Endothelial cell of umbilical vein (primary cell): Measurements from ENCODE around the gene CEP350. TPM values are rescaled to one million over a fixed set of nuclear protein-coding genes. Genes with fewer than 3 reads are reported as not detected.

Source experiments
- BruUV-seq: library from RNA; stranded (reverse); fragments of 400-500 nt; replicated peaks from 2 replicates; lab custom pipeline; 2021; lab: Mats Ljungman, UMichigan
- CTCF ChIA-PET: fragments of 300-600, 350-600 bp; sonication (Branson Sonifier 250); formaldehyde crosslinking; loops from one replicate; lab custom pipeline; 2021; ENCODE audit warnings: antibody characterized with exemption, inconsistent platforms; lab: Charles Lee
- POLR2A ChIA-PET: fragments of 300-600, 350-600 bp; sonication (Branson Sonifier 250); formaldehyde crosslinking; loops from one replicate; lab custom pipeline; 2021; ENCODE audit warnings: antibody characterized with exemption, inconsistent platforms; lab: Charles Lee
- DNase-seq: peaks from one replicate; pipeline ENCODE4 v3.0.0-alpha.2; 2011; ENCODE audit warnings: low read depth, low spot score
- FAIRE-seq: peaks from 2 replicates; lab custom pipeline; 2011; peaks lifted over from hg19 to GRCh38; lab: Jason Lieb, UNC
- H2AFZ ChIP-seq: 2 replicates; pipeline ENCODE4 v1.6.0; 2012; ENCODE audit warnings: low read depth, low read length, control low read depth, inconsistent platforms
- H3K27ac ChIP-seq: 2 replicates; pipeline ENCODE4 v1.5.1; 2011; ENCODE audit warnings: low read depth, mild to moderate bottlenecking, control low read depth, low read length, moderate library complexity; ENCODE audit not compliant: insufficient read depth
- H3K27me3 ChIP-seq, 2 experiments: 2 replicates each; pipeline versions ENCODE4 v1.6.0 to v1.6.1; 2011; ENCODE audit warnings: low read length in 2 of 2, mixed read lengths in 1 of 2; ENCODE audit not compliant: control insufficient read depth in 2 of 2, insufficient read depth in 2 of 2
- H3K36me3 ChIP-seq, 2 experiments: 2 replicates in 1 of 2; 3 replicates in 1 of 2; pipeline ENCODE4 v1.5.1; 2011; ENCODE audit warnings: low read length in 2 of 2, mild to moderate bottlenecking in 1 of 2, moderate library complexity in 1 of 2; ENCODE audit not compliant: control insufficient read depth in 2 of 2, insufficient read depth in 2 of 2; ENCODE audit errors: extremely low read depth in 1 of 2
- H3K4me1 ChIP-seq: 3 replicates; pipeline ENCODE4 v1.5.1; 2011; ENCODE audit warnings: mild to moderate bottlenecking, low read length; ENCODE audit not compliant: control insufficient read depth, insufficient read depth; ENCODE audit errors: extremely low read depth
- H3K4me2 ChIP-seq: 2 replicates; pipeline ENCODE4 v1.6.1; 2011; ENCODE audit warnings: low read length, control low read depth, mixed read lengths; ENCODE audit not compliant: insufficient read depth
- H3K4me3 ChIP-seq, 3 experiments: fragments of 200-600 bp in 1 of 3; sonication (generic), shearing (Covaris generic) in 1 of 3; replicated peaks in 1 of 3; 2 replicates each; pipeline ENCODE4 v1.5.1; 2011 to 2016; ENCODE audit warnings: control low read depth in 3 of 3, low read length in 3 of 3, mild to moderate bottlenecking in 2 of 3, inconsistent platforms in 1 of 3, low read depth in 1 of 3, moderate library complexity in 1 of 3; ENCODE audit not compliant: insufficient read depth in 1 of 3
- H3K79me2 ChIP-seq: 2 replicates; pipeline ENCODE4 v1.6.0; 2012; ENCODE audit warnings: low read length, inconsistent platforms; ENCODE audit not compliant: control insufficient read depth, insufficient read depth
- H3K9ac ChIP-seq: replicated peaks from 2 replicates; pipeline ENCODE3; 2011; ENCODE audit warnings: low read length, control low read depth; ENCODE audit not compliant: insufficient read depth; ENCODE audit errors: extremely low read depth
- H3K9me1 ChIP-seq: replicated peaks from 3 replicates; pipeline ENCODE4 v1.6.0; 2011; ENCODE audit warnings: mild to moderate bottlenecking, low read length; ENCODE audit not compliant: control insufficient read depth, insufficient read depth; ENCODE audit errors: extremely low read depth
- H3K9me3 ChIP-seq: replicated peaks from 2 replicates; pipeline ENCODE4 v1.5.1; 2012; ENCODE audit warnings: low read length, inconsistent platforms; ENCODE audit not compliant: control insufficient read depth, insufficient read depth
- H4K20me1 ChIP-seq: replicated peaks from 2 replicates; pipeline ENCODE3; 2011; ENCODE audit warnings: mild to moderate bottlenecking, low read length; ENCODE audit not compliant: control insufficient read depth, insufficient read depth; ENCODE audit errors: extremely low read depth
- CTCF ChIP-seq, 2 donors: IDR thresholded peaks; 1 replicate in 1 of 2; 2 replicates in 1 of 2; pipeline ENCODE4 v1.5.1; 2011; ENCODE audit warnings: low read length in 2 of 2, mild to moderate bottlenecking in 2 of 2, moderate library complexity in 2 of 2, control low read depth in 1 of 2, inconsistent platforms in 1 of 2, low read depth in 1 of 2; ENCODE audit not compliant: insufficient read depth in 1 of 2; ENCODE audit errors: extremely low read depth in 1 of 2
- EZH2 ChIP-seq: IDR thresholded peaks from 2 replicates; pipeline ENCODE4 v1.6.1; 2012; ENCODE audit warnings: borderline replicate concordance, low read depth, mild to moderate bottlenecking, moderate library complexity, low read length, inconsistent platforms; ENCODE audit not compliant: severe bottlenecking
- FOS ChIP-seq: IDR thresholded peaks from 2 replicates; pipeline ENCODE4 v1.6.1; 2011; ENCODE audit warnings: mild to moderate bottlenecking, low read length, moderate library complexity, borderline replicate concordance; ENCODE audit not compliant: insufficient read depth
- GATA2 ChIP-seq: IDR thresholded peaks from 2 replicates; pipeline ENCODE4 v1.7.0; 2011; ENCODE audit warnings: low read depth, mild to moderate bottlenecking, moderate library complexity, mixed read lengths, low read length; ENCODE audit not compliant: insufficient read length, insufficient read depth
- JUN ChIP-seq: IDR thresholded peaks from 2 replicates; pipeline ENCODE4 v1.6.1; 2011; ENCODE audit warnings: borderline replicate concordance, low read depth; ENCODE audit not compliant: insufficient read length, insufficient read depth
- MAX ChIP-seq: IDR thresholded peaks from 2 replicates; pipeline ENCODE4 v1.6.1; 2011; ENCODE audit not compliant: insufficient read depth, insufficient read length
- MYC ChIP-seq: IDR thresholded peaks from one replicate; pipeline ENCODE4 v1.6.1; 2011; ENCODE audit warnings: mild to moderate bottlenecking, low read depth, low read length
- POLR2A ChIP-seq: IDR thresholded peaks from 2 replicates; pipeline ENCODE4 v1.6.1; 2012; ENCODE audit warnings: low read depth, mild to moderate bottlenecking, control low read depth, low read length
- POLR2AphosphoS5 ChIP-seq: IDR thresholded peaks from 2 replicates; pipeline ENCODE4 v1.6.1; 2012; ENCODE audit warnings: low read depth, mild to moderate bottlenecking, control low read depth, low read length, moderate library complexity; ENCODE audit not compliant: insufficient read depth
- dilution Hi-C: fragments of 300-500 bp; cut with MboI; formaldehyde crosslinking; loops from one replicate; pipeline ENCODE4 v1.15.0; 2019; ENCODE audit warnings: low sequenced_read_pairs; ENCODE audit not compliant: extremely low pct_ligation_motif_present
- intact Hi-C: fragments of 100-400 bp; cut with micrococcal nuclease; formaldehyde crosslinking; loops from one replicate; pipeline ENCODE4 v1.10.0; 2022
- polyA plus RNA-seq, 4 experiments: library from polyadenylated mRNA; depleted of rRNA in 3 of 4; stranded (reverse) in 3 of 4; unstranded in 1 of 4; fragments of >200 nt; gene quantifications; 2 replicates each; pipeline versions ENCODE4 v1.2.1 to v1.2.3, GENCODE V29; 2011 to 2012; ENCODE audit warnings: missing spikeins in 1 of 4
- total RNA-seq: library from RNA; stranded (reverse); gene quantifications from 2 replicates; pipeline ENCODE4 v1.2.3, GENCODE V29; 2021

Gene CEP350
- total and polyA plus RNA-seq, 2 donors (not counting 3 experiments of a cell fraction or from before 2014, with no cell fraction given), result 4.8 to 30.1 TPM

GRCh38 chr1:180116964-180117763, 162.6 kb downstream of the CEP350 start:
- ChIA-PET POLR2A (no interaction called here), CTCF (interaction anchor here (1.5 kb wide), 1 partner anchor 16 kb away, joined by 4 read pairs; no protein-coding TSS in a partner anchor)
- Histone ChIP-seq H3K27me3 (no peaks in the 10 kb centered on the region), H4K20me1 (no peaks in the 10 kb centered on the region), H3K4me3 (no peak overlapping the region), H3K4me2 (no peak overlapping the region), H2AFZ (no peak overlapping the region), H3K79me2 (no peaks in the 10 kb centered on the region), H3K9me1 (no peaks in the 10 kb centered on the region), H3K4me1 (no peaks in the 10 kb centered on the region), H3K9me3 (no peaks in the 10 kb centered on the region), H3K27ac (no peak overlapping the region), H3K9ac (no peak overlapping the region), H3K36me3 (no peaks in the 10 kb centered on the region)
- intact Hi-C loops (no loop called here), dilution Hi-C loops (no loop called here)
- no peak for FAIRE-seq
- BruUV-seq, result no TSS peak
- no peak for DNase-seq
- TF ChIP-seq FOS, result no peak
- no peak for TF ChIP-seq MYC
- TF ChIP-seq GATA2, result no peak
- TF ChIP-seq JUN, result no peak
- no peak for TF ChIP-seq POLR2AphosphoS5
- TF ChIP-seq EZH2, result no peak
- TF ChIP-seq POLR2A, result no peak
- TF ChIP-seq CTCF (IDR thresholded peaks at IDR 0.05; ENCODE audit: extremely low read depth in 1 of 2, insufficient read depth in 1 of 2, low read depth in 1 of 2, low read length in 2 of 2), result no peak
- TF ChIP-seq MAX, result no peak
